HEK293 (cell line): ENCODE data around the gene PPM1L.

Experiments
- CTCF ChIP-seq: fragments of 450-650 bp; formaldehyde crosslinking; IDR thresholded peaks from 2 replicates; pipeline ENCODE4 v1.5.1; 2016; ENCODE audit warnings: missing biosample characterization, missing genetic modification characterization
- MYNN ChIP-seq: fragments of 450-650 bp; formaldehyde crosslinking; IDR thresholded peaks from 2 replicates; pipeline ENCODE4 v1.5.1; 2016; ENCODE audit warnings: missing biosample characterization, missing genetic modification characterization, borderline replicate concordance
- MZF1 ChIP-seq: fragments of 450-650 bp; formaldehyde crosslinking; IDR thresholded peaks from 2 replicates; pipeline ENCODE4 v1.5.1; 2017; ENCODE audit warnings: missing biosample characterization, missing genetic modification characterization, borderline replicate concordance
- PRDM10 ChIP-seq: fragments of 450-650 bp; formaldehyde crosslinking; IDR thresholded peaks from 2 replicates; pipeline ENCODE4 v1.5.1; 2016; ENCODE audit warnings: missing biosample characterization, missing genetic modification characterization
- REST ChIP-seq: fragments of 450-650 bp; formaldehyde crosslinking; IDR thresholded peaks from 2 replicates; pipeline ENCODE4 v1.5.1; 2016; ENCODE audit warnings: missing biosample characterization, missing genetic modification characterization
- ZBTB7A ChIP-seq: fragments of 450-650 bp; formaldehyde crosslinking; IDR thresholded peaks from 2 replicates; pipeline ENCODE4 v1.5.1; 2016; ENCODE audit warnings: low read depth, missing biosample characterization, missing genetic modification characterization
- ZFP3 ChIP-seq: fragments of 450-650 bp; formaldehyde crosslinking; IDR thresholded peaks from 2 replicates; pipeline ENCODE4 v1.5.1; 2016; ENCODE audit warnings: low read depth, missing biosample characterization, missing genetic modification characterization
- ZNF571 ChIP-seq: fragments of 450-650 bp; formaldehyde crosslinking; IDR thresholded peaks from 2 replicates; pipeline ENCODE4 v1.5.0; 2017; ENCODE audit warnings: missing biosample characterization, missing genetic modification characterization
- ZNF580 ChIP-seq: fragments of 450-650 bp; formaldehyde crosslinking; IDR thresholded peaks from 2 replicates; pipeline ENCODE4 v1.5.1; 2016; ENCODE audit warnings: missing biosample characterization, missing genetic modification characterization
- ZNF692 ChIP-seq: fragments of 450-650 bp; formaldehyde crosslinking; IDR thresholded peaks from 2 replicates; pipeline ENCODE4 v1.5.1; 2016; ENCODE audit warnings: missing biosample characterization, missing genetic modification characterization

- TF ChIP-seq CTCF (tag by site-specific recombination): no peak
- TF ChIP-seq PRDM10 (tag by site-specific recombination): no peak
- TF ChIP-seq ZBTB7A (tag by site-specific recombination): no peak
- TF ChIP-seq ZNF692 (tag by site-specific recombination): no peak
- TF ChIP-seq ZNF571: no peak
- no peak for TF ChIP-seq REST (tag by site-specific recombination)
- no peak for TF ChIP-seq ZFP3 (tag by site-specific recombination)
- no peak for TF ChIP-seq MZF1
- TF ChIP-seq MYNN (tag by site-specific recombination): no peak
- TF ChIP-seq ZNF580 (tag by site-specific recombination): no peak
These were observed 261.9 kb downstream of the PPM1L start for GRCh38 chr3:161017971-161018370.
